HG02852 (cell line): ENCODE results near the gene NDRG4.

Experiments used
- ATAC-seq: cut with Tn5 transposase; IDR thresholded peaks from one replicate; pipeline ENCODE4 v1.9.1; 2021; ENCODE audit warnings: mild to moderate bottlenecking, moderate library complexity; ENCODE audit not compliant: unreplicated experiment

Gene NDRG4

DNA sequence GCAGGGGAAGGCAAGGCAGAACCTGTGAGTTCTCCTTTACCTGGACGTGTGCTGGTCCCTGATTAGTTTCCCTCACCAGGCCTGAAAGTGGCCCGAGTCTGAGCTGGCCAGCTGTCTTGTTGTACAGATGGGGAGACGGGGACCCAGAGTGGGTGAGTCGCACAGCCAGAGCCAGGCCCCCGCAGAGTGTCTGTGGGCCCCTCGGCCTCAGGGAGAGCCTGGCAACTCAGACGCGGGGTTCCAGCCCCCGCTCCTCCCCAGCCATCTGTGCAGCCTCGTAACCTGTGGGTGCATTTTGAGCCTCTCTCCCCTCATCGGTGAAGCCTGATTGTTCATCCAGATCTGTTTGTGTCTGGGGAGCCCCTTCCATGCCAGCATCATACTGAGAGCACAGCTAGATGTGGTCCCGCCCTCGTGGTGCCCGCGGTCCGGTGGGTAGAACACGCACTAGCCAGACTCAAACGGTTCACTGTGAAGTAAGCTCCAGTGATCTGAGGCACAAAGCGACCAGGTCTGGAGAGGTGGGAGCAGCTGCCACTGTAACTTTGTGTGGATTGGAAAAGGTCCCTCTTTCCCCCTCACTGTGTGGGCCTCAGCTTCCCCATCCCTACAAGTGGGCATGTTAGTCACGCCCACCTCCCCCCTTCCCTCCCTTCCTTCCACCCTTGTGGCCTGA is 6.0 kb upstream of the NDRG4 start:
- ATAC-seq, result no peak

DNA sequence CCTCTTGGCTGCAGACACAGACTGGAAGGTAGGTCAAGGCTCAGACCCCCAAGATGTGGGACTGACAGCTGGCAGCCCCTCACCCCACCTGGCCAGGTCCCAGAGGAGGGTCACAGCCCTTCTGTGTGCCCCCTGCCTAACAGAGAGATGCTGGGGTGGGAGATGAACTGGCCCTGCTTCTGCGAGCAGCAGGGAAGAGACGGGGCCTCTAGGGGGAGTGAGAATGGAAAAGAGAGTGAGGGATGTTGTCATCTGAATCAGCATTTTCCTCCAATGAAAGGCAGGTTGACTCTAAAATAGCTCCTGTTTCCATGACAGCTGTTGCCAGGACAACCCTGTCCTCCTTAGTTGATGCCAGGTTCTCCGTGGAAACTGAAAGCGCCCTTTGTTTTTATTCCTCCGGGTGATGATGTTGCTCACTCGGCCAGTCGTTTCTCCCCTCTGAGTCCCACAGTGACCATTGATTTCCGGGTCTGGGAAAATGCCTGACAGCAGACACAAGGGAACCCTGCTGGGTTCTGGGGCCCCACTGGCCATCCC is 4.9 kb upstream of the NDRG4 start:
- ATAC-seq, result peak; percentile 61

DNA sequence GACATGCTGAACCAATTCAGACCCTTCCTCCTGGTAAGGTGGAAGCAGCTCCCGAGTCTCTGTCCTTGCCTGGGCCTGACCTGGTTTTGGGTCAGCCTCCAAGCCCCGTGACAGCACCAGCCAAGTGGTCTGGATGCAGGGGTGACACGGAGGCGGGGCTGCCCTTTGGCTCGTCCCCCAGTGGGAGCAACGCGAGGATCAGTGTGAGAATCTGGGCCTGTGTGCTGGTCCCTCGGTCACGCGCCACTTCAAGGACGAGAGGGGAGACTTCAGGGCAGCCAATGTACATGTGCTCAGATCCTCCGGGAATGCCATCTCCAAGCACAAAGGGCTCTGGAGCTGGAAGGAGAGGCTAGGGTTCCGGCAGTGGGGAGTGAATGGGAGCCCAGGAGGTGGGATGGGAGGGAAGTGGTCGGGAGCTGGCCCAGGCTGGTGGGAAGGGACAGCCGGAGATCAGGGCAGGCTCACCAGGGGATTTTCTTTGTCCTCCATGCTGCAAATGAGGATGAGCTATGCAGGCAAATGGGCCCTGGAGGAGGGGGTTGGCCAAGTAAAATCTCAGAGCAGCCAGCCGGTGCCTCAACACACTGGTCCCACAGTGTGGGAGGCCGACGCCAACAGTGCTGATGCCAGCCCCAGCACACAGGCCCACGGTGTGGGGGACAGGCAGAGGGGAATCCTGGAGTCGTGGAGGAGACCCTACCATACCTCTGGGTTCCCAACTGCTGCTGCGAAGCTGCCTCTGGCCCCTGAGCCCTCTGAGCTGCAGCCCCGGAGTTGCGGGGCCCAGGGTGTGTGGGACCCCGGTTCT is 4.2 kb upstream of the NDRG4 start:
- no peak for ATAC-seq

DNA sequence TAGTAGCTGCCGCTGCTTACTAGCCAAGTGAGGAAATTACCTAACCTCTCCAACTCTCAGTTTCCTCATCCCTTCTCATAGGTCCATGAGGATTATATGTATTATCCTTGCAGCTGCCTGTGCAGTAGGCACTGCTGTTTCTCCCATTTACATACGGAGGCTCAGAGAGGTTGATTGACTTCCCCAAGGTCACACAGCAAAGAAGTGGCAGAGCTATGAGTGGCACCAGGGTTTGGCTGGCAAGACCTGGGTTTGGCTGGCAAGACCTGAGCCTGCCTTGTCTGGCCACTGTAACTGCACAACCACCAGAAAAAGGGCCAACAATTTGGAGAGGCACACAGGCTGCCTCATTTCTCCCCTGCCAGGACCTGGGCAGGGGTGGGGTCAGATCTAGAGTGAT is 2.5 kb upstream of the NDRG4 start:
- ATAC-seq, result no peak

DNA sequence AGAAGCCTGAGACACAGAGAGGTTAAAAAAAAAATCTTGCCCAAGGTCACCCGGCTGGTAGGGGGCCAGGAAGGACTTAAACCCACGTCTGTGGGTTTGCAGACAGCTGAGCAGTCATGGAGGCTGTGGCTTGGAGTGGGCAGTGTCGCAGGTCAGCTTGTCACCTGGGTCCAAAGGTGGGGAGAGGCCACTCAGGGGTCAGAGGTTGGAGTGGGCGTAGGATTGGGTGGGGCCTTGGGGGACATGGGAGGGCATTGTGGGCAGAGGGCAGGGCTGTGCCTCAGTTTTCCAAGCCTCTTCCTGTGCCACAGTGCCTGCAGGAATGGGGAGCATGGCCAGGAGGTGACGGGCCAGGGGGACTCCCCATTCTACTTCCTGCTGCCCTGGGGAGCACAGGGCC is 2.0 kb upstream of the NDRG4 start:
- ATAC-seq, result no peak

DNA sequence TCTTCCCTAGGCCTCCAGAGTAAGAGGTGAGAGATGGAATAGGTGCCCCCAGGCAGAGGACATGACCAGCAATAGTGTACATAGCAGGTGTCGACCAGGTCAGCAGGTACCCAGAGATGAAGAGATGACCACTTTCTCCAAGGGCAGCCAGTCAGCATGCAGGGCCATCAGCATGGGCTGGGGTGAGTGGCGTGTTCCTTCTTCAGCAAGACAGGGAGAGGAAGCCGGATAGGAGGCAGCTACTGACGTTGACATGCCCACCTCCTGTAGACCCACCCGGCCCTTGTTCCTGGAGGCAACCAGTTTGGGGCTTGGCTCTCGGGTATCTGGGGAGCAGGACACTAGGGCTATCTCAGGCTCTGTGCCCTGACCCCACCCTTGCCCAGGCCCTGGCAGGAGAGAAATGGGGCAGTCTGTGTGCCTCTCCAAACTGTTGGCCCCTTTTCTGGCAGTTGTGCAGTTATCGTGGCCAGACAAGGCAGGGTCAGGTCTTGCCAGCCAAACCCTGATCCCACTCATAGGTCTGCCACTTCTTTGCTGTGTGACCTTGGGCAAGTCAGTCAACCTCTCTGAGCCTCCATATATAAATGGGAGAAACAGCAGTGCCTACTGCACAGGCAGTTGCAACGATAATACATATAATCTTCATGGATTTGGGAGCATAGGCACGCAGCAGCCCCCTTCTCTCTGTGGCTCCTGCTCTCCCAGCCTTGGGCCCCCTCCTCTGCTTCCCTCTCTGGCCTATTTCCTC is 1.4 kb upstream of the NDRG4 start:
- ATAC-seq, result no peak

DNA sequence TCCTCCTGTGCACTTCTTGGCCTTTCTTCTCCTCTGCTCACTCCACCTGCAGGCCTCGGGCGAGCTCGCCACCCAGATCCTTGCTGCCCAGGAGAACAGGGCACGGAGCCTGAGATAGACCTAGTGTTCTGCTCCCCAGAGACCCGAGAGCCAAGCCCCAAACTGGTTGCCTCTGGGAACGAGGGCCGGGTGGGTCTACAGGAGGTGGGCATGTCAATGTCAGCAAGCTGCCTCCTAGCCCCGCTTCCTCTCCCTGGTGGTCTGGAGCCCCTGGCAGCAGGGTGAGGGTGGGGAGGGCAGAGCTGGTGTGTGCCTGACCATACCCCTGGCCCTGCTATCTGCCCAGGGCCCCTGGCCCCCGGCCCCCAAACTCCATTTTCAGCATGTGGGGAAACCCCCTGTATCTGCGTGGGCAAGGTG is 841 bp upstream of the NDRG4 start:
- ATAC-seq, result no peak

DNA sequence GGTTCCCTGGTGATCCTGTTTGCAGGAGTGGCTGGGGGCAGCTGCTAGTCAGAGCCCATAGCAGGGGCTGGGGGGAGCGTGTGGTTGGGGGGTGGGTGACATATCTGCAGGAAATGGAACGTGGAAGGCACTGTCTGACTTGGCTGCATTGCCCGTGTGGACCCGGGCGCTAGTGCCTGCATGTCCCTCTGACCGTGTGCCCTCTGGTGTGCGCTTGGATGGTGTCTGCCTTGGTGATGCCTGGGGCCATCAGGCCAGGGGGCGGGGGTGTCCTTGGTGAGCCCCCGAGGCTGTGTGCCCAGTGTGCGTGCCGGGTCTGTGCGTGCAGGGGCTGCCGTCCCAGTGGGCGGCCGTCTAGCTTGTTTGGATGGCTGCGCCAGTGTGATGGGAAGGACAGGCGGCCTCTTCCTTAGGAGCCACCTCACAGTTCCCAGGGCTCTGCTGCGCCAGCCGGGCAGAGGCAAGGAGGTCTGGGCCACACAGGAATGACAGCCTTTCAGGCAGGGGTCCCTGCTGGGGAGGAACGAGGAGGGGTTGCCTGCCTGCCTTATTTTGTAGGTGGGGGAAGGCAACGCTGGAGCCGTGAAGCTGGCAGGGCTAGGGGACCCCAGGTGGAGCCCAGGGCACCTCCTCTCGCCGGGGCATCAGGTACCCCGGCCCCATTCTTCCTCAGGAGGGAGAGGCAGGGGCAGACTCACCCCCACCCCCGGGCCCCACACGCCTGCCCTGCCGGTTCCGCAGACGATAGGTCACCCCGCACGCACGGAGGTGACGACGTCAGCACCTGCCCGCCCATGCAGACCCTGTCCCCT is 693 bp downstream of the NDRG4 start:
- ATAC-seq, result no peak

DNA sequence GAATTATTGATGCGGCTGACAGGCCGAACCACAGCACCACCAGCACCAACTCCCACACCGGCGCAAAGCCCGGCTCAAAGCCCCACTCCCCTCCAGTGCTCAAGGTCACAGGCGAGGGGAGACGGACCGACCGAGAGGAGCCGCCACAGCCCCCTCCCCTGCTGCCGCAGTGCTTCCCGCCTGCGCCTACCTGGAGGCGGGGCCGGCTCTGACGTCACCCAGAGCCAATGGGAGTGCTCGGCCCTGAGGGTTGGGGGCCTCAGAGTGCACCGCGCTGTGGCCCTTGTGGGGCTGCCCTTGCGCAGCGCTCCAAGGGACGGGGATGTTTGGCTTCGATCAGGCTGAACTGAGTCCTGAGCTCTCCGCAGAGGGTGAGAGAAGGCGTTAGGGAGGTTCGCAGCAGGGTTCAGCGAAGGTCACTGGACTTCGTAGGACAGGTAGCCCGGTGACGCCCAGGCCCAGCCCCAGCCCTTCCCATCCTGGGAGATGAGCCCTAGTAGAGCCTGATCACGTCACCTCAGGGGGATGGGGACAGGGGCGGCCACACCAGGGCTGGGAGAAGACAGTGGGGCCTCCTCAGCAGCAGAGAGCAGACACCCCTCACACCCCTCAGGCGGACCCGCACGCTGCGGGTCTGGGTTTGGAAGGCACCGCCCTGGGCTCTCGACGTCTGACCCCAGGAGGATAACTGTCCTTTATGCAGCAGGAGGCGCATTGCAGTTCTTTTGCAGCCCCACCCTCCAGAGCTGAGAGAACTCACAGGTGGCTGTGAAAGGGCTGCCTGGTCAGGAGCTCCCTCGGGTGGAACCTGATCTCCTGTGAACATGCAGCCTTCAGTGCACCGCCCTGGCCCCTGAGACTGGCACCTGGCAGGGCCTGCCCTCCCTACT is 1.5 kb downstream of the NDRG4 start:
- no peak for ATAC-seq

DNA sequence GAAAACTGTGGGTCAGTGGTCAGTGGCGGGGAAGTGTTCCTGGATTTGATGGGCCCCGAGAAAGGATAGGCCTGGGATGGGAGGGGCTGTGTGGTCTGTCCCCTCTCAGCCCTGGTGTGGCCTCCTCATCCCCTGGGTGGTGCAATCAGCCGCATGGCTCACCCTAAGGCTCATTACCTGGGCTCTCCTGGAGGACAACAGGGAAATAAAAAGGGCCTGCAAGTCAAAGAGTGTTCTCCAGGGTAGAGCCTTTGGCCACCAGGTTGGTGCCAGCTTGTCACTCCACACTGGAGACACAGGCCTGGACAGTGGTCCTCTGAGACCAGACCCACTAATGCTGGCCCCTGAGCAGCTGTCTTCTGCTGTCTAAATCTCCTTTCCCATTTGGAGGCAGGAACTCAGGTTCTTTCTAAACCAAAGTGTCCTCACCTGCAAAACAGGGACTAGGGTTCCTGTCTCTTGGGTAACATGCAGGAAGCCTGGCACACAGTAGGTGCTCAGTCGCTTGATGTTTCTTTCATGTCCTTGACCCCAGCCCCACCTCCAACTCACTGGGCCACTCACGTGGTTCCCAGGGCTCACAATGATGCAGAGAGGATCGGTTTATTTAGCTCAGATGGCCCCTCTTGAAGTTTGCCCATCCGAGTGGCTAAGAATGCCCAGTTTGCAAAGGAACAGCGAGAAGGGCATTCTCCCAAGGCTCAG is 2.4 kb downstream of the NDRG4 start:
- ATAC-seq, result no peak

DNA sequence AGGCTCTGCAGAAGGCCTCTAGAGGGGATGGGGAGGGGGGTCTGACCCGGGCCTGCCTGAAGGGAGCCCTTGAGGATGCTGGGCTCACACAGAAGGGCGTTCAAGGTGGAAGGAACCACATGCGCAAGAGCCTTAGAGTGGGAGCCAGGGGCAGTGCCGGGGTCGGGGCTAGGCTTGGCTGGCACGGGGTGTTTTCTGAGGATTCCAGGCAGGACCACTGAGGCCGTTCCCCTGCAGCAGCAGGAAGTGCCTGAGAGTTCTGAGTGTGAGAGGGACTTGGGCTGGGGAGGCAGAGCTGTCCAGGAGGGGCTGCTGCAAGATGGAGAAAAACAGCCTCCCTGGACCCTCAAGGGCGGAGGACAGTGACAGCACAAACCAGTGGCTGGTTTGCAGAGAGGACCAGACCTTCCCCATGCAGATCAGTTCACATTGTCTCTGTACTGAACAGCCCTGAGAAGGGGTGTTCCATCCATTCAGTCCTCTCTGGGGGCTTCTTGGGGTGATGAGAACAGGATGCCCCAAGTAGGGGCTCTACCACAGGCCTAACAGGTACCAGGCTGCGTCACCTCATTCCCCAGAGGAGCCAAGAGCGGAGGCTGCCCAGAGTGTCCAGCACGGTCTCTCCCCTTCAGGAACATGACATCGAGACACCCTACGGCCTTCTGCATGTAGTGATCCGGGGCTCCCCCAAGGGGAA is 3.4 kb downstream of the NDRG4 start:
- ATAC-seq, result no peak

DNA sequence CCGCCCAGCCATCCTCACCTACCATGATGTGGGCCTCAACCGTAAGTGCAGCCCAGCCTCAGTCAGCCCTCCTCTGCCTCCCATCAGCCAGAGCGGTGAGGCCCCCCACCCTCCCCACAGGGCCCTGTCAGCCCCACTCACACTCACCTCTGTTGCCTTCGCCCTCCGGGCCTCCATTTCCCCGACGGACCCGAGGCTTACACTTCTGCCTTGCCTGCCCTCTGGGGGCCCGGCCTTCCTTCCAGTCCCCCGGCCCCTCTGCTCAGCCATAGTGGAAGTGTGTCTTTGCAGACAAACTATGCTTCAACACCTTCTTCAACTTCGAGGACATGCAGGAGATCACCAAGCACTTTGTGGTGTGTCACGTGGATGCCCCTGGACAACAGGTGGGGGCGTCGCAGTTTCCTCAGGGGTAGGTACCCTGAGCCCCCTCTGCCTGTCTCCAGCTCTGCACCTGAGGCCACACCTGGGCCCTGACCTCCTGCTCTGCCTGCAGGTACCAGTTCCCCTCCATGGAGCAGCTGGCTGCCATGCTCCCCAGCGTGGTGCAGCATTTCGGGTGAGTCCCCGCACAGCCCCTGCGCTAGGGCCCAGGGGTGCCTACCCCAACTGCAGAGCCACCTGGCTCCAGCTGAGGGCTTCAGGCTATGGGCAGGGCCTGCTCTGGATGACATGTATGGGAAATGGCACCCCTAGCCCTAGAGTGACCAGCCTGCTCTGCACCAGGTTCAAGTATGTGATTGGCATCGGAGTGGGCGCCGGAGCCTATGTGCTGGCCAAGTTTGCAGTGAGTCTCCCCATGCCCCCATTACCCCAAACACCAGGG is 4.1 kb downstream of the NDRG4 start:
- no peak for ATAC-seq

DNA sequence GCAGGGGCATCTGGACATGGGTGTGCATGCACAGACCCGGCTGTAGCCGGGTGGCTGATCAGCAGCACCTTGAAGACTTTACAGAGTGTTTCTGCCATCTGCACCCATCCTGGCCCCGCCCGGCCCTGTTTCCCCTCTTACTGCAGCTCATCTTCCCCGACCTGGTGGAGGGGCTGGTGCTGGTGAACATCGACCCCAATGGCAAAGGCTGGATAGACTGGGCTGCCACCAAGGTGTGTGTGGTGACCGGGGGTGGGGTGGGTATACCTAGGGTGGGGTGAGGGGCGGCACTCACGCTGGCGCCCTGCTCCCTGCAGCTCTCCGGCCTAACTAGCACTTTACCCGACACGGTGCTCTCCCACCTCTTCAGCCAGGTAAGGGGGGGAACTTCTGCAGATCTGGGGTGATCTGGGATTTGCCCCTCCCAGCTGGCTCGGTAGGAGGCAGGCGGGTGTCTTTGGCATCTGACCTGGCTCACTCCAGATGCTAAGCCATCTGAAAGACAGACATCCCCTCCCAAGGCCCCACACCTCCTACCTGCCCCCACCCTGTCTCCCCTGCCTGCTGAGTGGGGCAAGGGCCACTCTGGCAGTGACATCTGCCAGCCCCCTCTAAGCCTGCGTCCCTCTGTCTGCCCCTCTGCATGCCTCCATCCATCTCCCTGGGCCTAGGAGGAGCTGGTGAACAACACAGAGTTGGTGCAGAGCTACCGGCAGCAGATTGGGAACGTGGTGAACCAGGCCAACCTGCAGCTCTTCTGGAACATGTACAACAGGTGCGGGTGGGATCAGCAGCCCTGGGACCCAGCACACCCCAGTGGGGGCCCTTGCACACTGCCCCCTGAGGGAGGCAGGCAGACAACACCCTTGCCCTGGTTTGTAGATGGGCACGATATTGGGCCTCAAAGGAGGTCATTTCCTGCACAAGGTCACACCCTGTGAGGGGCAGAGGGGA is 6.6 kb downstream of the NDRG4 start:
- no peak for ATAC-seq

DNA sequence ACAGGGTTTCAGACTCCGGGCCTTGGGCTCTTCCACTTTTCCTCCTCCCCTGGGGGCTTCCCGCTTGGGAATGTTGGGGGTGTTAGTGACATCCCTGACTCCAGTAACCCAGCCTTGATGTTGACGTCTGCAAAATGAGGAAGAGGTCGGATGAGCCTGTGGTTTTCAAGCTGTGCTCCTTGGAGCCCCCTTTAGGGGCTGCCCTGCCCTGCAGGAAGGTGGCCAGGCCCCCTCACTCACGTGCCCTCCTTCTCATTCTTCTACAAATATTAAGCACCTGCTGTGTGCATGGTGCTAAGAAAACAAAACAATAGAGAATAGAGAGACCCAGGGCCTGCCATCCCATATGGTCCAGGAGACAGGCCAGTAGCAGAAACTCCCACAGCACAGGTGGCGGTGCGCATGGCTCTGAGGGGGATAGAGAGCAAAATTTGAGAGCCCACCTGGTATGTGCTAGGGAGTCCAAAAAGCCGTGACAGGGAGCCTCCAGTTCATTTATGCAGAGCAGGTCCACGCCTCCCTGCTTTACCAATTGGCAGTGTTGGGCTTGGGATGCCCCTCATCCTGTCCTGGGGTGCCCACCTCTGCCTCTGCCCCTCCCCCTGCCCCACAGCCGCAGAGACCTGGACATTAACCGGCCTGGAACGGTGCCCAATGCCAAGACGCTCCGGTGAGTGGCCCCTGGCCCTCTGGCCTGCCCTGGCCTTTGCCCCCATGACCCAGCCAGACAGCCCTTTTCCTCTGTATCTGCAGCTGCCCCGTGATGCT is 7.4 kb downstream of the NDRG4 start:
- ATAC-seq, result no peak

DNA sequence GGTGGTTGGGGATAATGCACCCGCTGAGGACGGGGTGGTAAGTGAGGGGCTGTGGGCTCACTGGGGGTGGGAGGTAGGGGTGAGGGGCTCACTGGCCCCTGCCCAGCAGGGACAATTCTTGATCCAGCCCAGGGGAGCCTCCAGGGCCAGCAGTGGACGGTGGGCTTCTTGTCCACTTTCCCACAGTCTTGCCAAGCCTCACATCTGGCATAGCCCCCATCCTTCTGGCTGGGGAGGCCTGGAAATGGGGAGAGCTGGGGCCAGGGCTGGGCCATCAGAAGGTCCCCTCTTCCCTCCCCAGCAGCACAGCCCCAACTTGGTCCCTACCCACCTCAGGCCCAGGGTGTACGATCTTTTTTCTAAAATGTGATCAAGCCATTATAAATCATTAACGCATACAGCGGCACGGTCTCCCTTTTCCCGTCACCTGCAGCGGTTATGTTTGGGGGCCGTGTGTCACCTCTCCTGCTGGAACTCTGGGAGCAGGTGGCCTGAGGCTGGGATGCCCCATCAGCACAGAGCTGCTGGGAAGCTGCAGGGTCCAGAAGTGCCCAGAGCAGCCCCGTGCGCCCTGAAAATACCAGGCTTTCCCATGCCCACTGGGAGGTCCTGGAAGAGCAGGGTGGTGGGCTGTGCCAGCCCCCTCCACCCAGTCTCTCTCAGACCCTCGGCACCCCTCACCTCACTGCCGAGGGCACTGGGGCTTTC is 8.2 kb downstream of the NDRG4 start:
- ATAC-seq, result no peak
